Kidney epithelial cell (primary cell): ENCODE results near the gene CLCN1. TPM values are rescaled to one million over a fixed set of nuclear protein-coding genes. Genes with fewer than 3 reads are reported as not detected.

Source experiments
- DNase-seq: peaks from one replicate; pipeline ENCODE4 v3.0.0-alpha.2; 2010; ENCODE audit warnings: low read depth
- H3K27me3 ChIP-seq: 2 replicates; pipeline ENCODE4 v1.6.0; 2011; ENCODE audit warnings: low read length; ENCODE audit not compliant: control insufficient read depth, insufficient read depth
- H3K36me3 ChIP-seq: 2 replicates; pipeline ENCODE4 v1.5.1; 2011; ENCODE audit warnings: low read length; ENCODE audit not compliant: control insufficient read depth, insufficient read depth
- H3K4me3 ChIP-seq: 2 replicates; pipeline ENCODE4 v1.5.1; 2011; ENCODE audit warnings: low read depth, mild to moderate bottlenecking, control low read depth, low read length
- total RNA-seq: library from RNA; depleted of rRNA; stranded (reverse); fragments of >200 nt; gene quantifications from 2 replicates; pipeline ENCODE4 v1.2.3, GENCODE V29; 2015
- TF ChIP-seq, protein P1 (sequence below): IDR thresholded peaks from 2 replicates; pipeline ENCODE4 v1.5.1; 2011; ENCODE audit warnings: mild to moderate bottlenecking, moderate library complexity, low read length, control low read depth, inconsistent platforms; ENCODE audit not compliant: insufficient read depth, poor library complexity, severe bottlenecking

The CLCN1 gene
- total RNA-seq, 1 donor from 2014 or later = not detected

DNA sequence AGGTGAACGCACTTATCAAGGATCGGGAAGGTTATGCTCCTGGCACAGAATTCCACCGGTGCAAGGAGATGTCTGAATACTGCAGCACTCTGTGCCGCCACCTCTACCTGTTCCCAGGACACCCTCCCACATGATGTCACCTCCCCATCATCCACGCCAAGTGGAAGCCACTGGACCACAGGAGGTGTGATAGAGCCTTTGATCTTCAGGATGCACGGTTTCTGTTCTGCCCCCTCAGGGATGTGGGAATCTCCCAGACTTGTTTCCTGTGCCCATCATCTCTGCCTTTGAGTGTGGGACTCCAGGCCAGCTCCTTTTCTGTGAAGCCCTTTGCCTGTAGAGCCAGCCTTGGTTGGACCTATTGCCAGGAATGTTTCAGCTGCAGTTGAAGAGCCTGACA, 11.0 kb upstream of the CLCN1 start:
- peaks cover 3% of the 10 kb centered on the region for H3K36me3 ChIP-seq
- TF ChIP-seq, protein P1, sequence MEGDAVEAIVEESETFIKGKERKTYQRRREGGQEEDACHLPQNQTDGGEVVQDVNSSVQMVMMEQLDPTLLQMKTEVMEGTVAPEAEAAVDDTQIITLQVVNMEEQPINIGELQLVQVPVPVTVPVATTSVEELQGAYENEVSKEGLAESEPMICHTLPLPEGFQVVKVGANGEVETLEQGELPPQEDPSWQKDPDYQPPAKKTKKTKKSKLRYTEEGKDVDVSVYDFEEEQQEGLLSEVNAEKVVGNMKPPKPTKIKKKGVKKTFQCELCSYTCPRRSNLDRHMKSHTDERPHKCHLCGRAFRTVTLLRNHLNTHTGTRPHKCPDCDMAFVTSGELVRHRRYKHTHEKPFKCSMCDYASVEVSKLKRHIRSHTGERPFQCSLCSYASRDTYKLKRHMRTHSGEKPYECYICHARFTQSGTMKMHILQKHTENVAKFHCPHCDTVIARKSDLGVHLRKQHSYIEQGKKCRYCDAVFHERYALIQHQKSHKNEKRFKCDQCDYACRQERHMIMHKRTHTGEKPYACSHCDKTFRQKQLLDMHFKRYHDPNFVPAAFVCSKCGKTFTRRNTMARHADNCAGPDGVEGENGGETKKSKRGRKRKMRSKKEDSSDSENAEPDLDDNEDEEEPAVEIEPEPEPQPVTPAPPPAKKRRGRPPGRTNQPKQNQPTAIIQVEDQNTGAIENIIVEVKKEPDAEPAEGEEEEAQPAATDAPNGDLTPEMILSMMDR = no peak
- DNase-seq = no peak
- H3K4me3 ChIP-seq = no peak overlapping the region
- no peaks in the 10 kb centered on the region for H3K27me3 ChIP-seq

- H3K36me3 ChIP-seq = no peaks in the 10 kb centered on the region
Observed at GRCh38 chr7:143305423-143306070, 10.4 kb upstream of the CLCN1 start.

DNA sequence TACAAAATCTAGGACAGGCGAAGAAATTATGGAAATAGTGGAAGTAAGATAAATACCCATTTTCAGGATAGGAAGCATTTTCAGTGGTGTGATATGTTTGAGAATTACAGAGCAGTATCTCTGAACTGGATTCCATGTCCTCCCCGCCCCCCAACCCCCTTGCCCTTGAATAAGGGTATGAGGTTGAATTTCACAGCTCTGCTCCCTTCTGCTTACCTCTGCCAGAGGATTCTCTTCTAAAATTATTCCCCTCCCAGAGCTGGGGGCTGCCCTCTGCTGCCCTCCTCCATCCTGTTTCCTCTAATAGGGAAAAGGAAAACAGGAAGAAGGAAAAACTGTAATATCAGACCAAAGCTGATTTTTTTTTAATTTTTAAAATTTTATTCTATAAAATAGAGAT, 7.3 kb upstream of the CLCN1 start:
- no peak for DNase-seq
- H3K4me3 ChIP-seq = no peak overlapping the region
- H3K27me3 ChIP-seq = no peaks in the 10 kb centered on the region
- H3K36me3 ChIP-seq = no peaks in the 10 kb centered on the region
- TF ChIP-seq, protein P1 = no peak

More at GRCh38 chr7:143305423-143306070, 10.4 kb upstream of the CLCN1 start:
- TF ChIP-seq, protein P1 = peak; percentile 62
- no peak for DNase-seq
- Histone ChIP-seq H3K27me3 (no peaks in the 10 kb centered on the region), H3K4me3 (no peak overlapping the region)

DNA sequence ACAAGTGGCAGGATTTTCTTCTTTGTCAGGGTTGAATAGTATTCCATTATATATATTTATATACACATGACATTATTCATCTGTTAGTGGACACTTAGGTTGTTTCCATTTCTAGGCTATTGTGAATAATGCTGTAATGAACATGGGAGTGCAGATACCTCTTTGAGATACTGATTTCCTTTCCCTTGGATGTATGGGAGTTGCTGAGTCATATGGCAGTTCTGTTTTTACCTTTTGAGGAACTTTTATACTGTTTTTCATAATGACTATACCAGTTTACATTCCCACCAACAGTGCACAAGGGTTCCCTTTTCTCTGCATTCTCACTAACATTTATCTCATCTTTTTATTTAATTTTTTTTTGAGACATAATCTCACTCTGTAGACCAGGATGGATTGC, 1.8 kb upstream of the CLCN1 start:
- TF ChIP-seq, protein P1 = no peak
- H3K36me3 ChIP-seq = no peaks in the 10 kb centered on the region
- DNase-seq = no peak
- H3K27me3 ChIP-seq = no peaks in the 10 kb centered on the region
- no peak overlapping the region for H3K4me3 ChIP-seq

GRCh38 chr7:143316492-143316891, 581 bp downstream of the CLCN1 start:
- TF ChIP-seq, protein P1 = no peak
- Histone ChIP-seq H3K4me3 (no peak overlapping the region), H3K36me3 (no peaks in the 10 kb centered on the region), H3K27me3 (no peaks in the 10 kb centered on the region)
- DNase-seq = no peak

- H3K4me3 ChIP-seq = no peak overlapping the region
- TF ChIP-seq, protein P1 = no peak
- no peaks in the 10 kb centered on the region for H3K36me3 ChIP-seq
- H3K27me3 ChIP-seq = peaks cover 2% of the 10 kb centered on the region
- DNase-seq = no peak
Observed at GRCh38 chr7:143318661-143319060, 2.8 kb downstream of the CLCN1 start.
